GM12891 (cell line): Measurements from ENCODE around the gene SYNPO2.
"Not testable (repeated sequence)": the region's sequence is repeated elsewhere in the genome, so short reads cannot be mapped to it uniquely, and the experiment has no call there.

ENCODE experiments used
- DNase-seq: peaks from one replicate; pipeline ENCODE4 v3.0.0; 2011; ENCODE audit warnings: low spot score; ENCODE audit not compliant: insufficient read length
- FAIRE-seq: peaks from 2 replicates; lab custom pipeline; 2011; peaks lifted over from hg19 to GRCh38; lab: Jason Lieb, UNC
- PAX5 ChIP-seq: IDR thresholded peaks from 2 replicates; pipeline ENCODE4 v1.6.1; 2011; ENCODE audit warnings: low read length, moderate library complexity, mild to moderate bottlenecking; ENCODE audit not compliant: insufficient read depth, severe bottlenecking
- POLR2A ChIP-seq: IDR thresholded peaks from 2 replicates; pipeline ENCODE4 v1.6.1; 2011; ENCODE audit warnings: low read depth, low read length, control low read depth
- POLR2AphosphoS5 ChIP-seq: IDR thresholded peaks from 2 replicates; pipeline ENCODE4 v1.6.1; 2011; ENCODE audit warnings: low read depth, low read length, control low read depth
- POU2F2 ChIP-seq: IDR thresholded peaks from 2 replicates; pipeline ENCODE4 v1.6.1; 2011; ENCODE audit warnings: low read depth, mild to moderate bottlenecking, control low read depth, low read length, moderate library complexity
- SPI1 ChIP-seq: IDR thresholded peaks from 2 replicates; pipeline ENCODE4 v1.6.1; 2011; ENCODE audit warnings: low read depth, low read length, control low read depth
- TAF1 ChIP-seq: IDR thresholded peaks from 2 replicates; pipeline ENCODE4 v1.6.1; 2011; ENCODE audit warnings: low read depth, low read length, control low read depth

The SYNPO2 gene

GRCh38 chr4:119048446-119048845 is 159.8 kb downstream of the SYNPO2 start:
- no peak for FAIRE-seq
- DNase-seq: no peak

GRCh38 chr4:119049342-119049741 is 160.7 kb downstream of the SYNPO2 start:
- FAIRE-seq: no peak
- no peak for DNase-seq
- TF ChIP-seq POLR2A (no peak), PAX5 (no peak), POLR2AphosphoS5 (no peak), POU2F2 (no peak), TAF1 (no peak), SPI1 (no peak)

More at GRCh38 chr4:119048446-119048845, 159.8 kb downstream of the SYNPO2 start:
- no peak for TF ChIP-seq POLR2AphosphoS5
- TF ChIP-seq POLR2A: no peak
- no peak for TF ChIP-seq TAF1
- no peak for TF ChIP-seq PAX5
- no peak for TF ChIP-seq POU2F2
- no peak for TF ChIP-seq SPI1

DNA sequence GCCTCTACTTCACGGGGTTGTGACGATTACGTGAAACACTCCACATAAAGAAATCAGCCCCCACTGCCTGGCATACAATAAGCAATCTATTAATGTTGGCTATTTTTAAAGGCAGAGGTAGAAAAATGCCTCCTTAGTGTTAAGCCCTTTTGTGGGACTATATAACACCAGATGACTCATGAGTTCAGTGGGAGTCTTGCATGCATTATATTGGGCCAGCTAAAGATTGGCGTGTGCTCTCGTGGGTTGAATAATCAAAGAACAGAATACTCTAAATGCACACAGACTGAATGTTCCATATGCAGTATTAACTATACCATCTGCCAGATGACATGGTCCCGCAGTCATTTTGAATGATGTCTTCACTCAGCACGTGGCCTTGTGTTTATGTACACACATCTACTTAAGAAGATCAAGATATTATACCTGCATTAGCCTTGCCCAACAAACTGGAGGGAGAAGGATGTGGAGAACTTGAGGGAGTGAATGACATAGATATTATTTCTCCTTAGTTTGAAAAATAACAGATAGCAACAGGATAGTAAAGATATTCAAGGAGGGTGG is 162.0 kb downstream of the SYNPO2 start:
- FAIRE-seq (no peak), DNase-seq (no peak)
- TF ChIP-seq TAF1: no peak

GRCh38 chr4:119053245-119053644 is 164.6 kb downstream of the SYNPO2 start:
- FAIRE-seq (no peak), DNase-seq (no peak)
- TF ChIP-seq POU2F2 (no peak), PAX5 (no peak), POLR2AphosphoS5 (no peak), SPI1 (no peak), TAF1 (no peak), POLR2A (no peak)

DNA sequence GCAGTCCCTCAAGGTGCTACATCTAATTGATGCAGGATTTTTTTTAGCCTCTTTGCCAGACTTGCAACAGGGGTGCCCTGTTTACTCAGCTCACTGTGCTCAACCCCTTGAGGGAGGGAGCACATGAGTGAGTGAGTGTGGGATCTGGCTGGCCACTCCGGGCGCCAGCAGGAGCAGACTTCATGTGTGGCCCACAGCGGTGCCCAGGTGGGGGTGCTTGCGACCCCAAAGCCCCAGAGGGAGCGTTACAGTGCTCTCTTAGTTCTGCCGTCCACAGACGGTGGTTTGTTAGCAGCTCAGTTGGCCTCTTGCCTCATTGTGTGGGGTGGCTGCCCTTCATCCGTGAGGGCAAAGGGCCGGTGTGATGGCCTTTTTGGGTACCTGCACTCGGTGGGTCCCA is 165.3 kb downstream of the SYNPO2 start:
- FAIRE-seq (no peak), DNase-seq (no peak)
- no peak for TF ChIP-seq POLR2A
- no peak for TF ChIP-seq PAX5
- no peak for TF ChIP-seq SPI1
- TF ChIP-seq POLR2AphosphoS5: no peak
- TF ChIP-seq POU2F2: no peak
- TF ChIP-seq TAF1: no peak

DNA sequence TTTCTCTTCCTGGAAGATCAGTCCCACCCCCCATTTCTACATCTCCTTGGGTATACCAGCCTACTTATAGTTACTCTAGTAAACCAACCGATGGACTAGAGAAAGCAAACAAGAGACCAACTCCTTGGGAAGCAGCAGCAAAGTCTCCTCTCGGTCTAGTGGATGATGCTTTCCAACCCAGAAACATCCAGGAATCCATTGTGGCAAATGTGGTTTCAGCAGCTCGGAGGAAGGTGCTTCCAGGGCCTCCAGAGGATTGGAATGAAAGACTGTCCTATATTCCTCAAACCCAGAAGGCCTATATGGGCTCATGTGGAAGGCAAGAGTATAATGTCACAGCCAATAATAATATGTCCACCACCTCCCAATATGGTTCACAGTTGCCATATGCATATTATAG is 168.8 kb downstream of the SYNPO2 start:
- TF ChIP-seq POLR2A: no peak
- no peak for TF ChIP-seq SPI1
- TF ChIP-seq PAX5: no peak
- TF ChIP-seq POU2F2: no peak
- no peak for TF ChIP-seq TAF1
- no peak for TF ChIP-seq POLR2AphosphoS5
- FAIRE-seq (no peak), DNase-seq (no peak)

- FAIRE-seq: no peak
- no peak for DNase-seq
- TF ChIP-seq POLR2AphosphoS5: no peak
- no peak for TF ChIP-seq POU2F2
- TF ChIP-seq SPI1: no peak
- TF ChIP-seq PAX5: no peak
- no peak for TF ChIP-seq TAF1
- no peak for TF ChIP-seq POLR2A
Measured at GRCh38 chr4:119059221-119059620, 170.6 kb downstream of the SYNPO2 start.

DNA sequence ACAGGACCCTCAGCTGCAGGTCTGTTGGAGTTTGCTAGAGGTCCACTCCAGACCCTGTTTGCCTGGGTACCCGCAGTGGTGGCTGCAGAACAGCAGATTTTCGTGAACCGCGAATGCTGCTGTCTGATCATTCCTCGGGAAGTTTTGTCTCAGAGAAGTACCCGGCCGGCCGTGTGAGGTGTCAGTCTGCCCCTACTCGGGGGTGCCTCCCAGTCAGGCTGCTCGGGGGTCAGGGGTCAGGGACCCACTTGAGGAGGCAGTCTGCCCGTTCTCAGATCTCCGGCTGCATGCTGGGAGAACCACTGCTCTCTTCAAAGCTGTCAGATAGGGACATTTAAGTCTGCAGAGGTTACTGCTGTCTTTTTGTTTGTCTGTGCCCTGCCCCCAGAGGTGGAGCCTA is 178.5 kb downstream of the SYNPO2 start:
- DNase-seq, FAIRE-seq: not testable (repeated sequence)

- not testable (repeated sequence) for DNase-seq, FAIRE-seq
Measured at GRCh38 chr4:119067670-119068360, 179.2 kb downstream of the SYNPO2 start.

- FAIRE-seq (no peak), DNase-seq (no peak)
- TF ChIP-seq POU2F2: no peak
- TF ChIP-seq TAF1: no peak
- TF ChIP-seq POLR2AphosphoS5: no peak
- no peak for TF ChIP-seq SPI1
- no peak for TF ChIP-seq POLR2A
- TF ChIP-seq PAX5: no peak
Measured at GRCh38 chr4:119068529-119068962, 179.9 kb downstream of the SYNPO2 start.

DNA sequence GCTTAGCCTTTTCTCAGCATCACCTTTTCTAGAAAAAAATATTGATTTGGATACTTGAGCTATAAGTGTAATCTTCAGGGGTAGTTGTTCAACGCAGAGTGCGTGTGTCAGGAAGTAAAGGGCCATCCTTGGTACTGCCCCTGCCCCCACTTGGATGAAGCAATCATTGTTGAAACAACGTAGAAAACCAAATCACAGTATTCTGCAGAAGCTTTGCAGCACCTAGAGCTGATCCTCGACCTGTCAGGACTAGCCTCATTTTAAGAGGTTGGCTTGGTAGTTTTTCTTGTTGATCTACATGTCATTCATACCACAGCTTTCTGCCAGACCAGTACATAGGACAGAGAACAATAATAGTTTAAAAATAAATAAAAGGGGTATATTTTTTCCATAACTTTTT is 181.6 kb downstream of the SYNPO2 start:
- no peak for FAIRE-seq

More for the DNA sequence above, 181.6 kb downstream of the SYNPO2 start:
- no peak for DNase-seq
- TF ChIP-seq POU2F2 (no peak), POLR2AphosphoS5 (no peak), SPI1 (no peak), POLR2A (no peak), TAF1 (no peak), PAX5 (no peak)
